Activated T-helper 1 cell treated with anti-CD3 and anti-CD28 coated beads, Interleukin-12 subunit alpha, Interleukin-12 subunit beta, Interleukin-2, Interleukin-4 antibody, amounts not matched to agents 30 ng/mL and 10 ng/mL and 1 ng/mL, durations not matched to agents 14 hours and 24 hours and 36 hours (primary cell): Measurements from ENCODE around the gene MYLK4. TPM values are rescaled to one million over a fixed set of nuclear protein-coding genes. Genes with fewer than 3 reads are reported as not detected.

ENCODE experiments used
- DNase-seq: peaks from one replicate; pipeline ENCODE4 v3.0.0; 2021; ENCODE audit warnings: low spot score
- H3K27ac Mint-ChIP-seq: one replicate; pipeline ENCODE4 v1.8.0; 2021; ENCODE audit warnings: mild to moderate bottlenecking, mixed read lengths
- H3K27me3 Mint-ChIP-seq: one replicate; pipeline ENCODE4 v1.8.0; 2022; ENCODE audit warnings: mild to moderate bottlenecking, moderate library complexity, mixed read lengths; ENCODE audit not compliant: insufficient read depth
- H3K36me3 Mint-ChIP-seq: one replicate; pipeline ENCODE4 v1.8.0; 2021; ENCODE audit warnings: low read depth, mixed read lengths
- H3K4me1 Mint-ChIP-seq: one replicate; pipeline ENCODE4 v1.8.0; 2021; ENCODE audit warnings: low read depth, mixed read lengths
- H3K4me3 Mint-ChIP-seq: one replicate; pipeline ENCODE4 v1.8.0; 2021; ENCODE audit warnings: mild to moderate bottlenecking, moderate library complexity, mixed read lengths
- H3K9me3 Mint-ChIP-seq: one replicate; pipeline ENCODE4 v1.8.0; 2021; ENCODE audit warnings: mixed read lengths
- intact Hi-C: fragments of 100-400 bp; cut with micrococcal nuclease; formaldehyde crosslinking; loops from one replicate; pipeline ENCODE4 v1.15.1; 2024
- total RNA-seq: library from RNA; stranded (reverse); gene quantifications from 2 replicates; pipeline ENCODE4 v1.2.3, GENCODE V29; 2022

Gene MYLK4
- total RNA-seq, 1 donor from 2014 or later: 0.10 TPM

DNA sequence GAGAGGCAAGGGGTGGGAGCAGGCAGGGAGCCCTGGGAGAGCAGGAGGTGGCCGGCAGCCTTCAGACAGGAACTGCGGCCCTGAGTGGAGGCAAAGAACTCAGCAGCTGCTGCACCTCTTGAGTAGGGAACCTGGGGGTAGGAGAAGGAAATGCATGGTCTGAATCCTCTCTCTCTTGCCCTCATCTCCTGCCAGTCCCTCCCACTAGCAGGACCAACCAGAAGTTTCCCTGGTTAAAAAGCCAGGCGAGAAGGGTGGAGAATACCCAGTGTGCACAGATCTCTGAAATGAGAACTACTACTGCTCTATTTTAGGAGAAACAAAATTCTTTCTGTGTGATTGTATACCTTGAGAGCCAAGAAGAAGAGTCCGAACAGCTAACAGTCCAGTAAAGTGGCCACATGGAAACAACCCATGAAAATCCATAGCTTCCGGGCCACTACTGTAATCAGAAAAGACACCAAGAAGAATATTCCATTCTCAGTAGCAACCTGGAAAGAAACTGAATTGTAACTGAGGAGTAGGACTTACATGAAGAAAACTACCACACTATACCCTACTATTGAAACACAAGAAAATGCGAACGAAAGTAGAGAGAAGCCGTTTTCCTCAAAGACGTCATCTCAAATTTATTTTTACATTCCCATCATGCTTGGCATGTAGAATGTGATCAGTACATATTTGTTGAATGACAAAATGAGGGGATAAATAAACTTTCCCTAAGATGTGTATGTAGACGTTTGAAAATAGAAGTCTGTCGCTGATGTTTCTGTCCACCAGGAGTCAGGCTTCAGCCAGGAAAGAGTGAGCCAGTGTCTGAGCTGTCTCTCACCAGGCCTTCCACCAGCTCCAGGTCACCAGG lies 40.1 kb upstream of the MYLK4 start:
- Mint-ChIP-seq H3K27ac (peak overlapping the region; percentile 88), H3K9me3 (no peaks in the 10 kb centered on the region), H3K4me3 (peak overlapping the region; percentile 21), H3K4me1 (peaks cover 38% of the 10 kb centered on the region), H3K27me3 (no peaks in the 10 kb centered on the region), H3K36me3 (peaks cover 16% of the 10 kb centered on the region)
- DNase-seq: peak; percentile 46
- intact Hi-C loops: loop anchor here (1.0 kb wide), 10 partner anchors 9 to 266 kb away; partner anchors contain the start of gene SERPINB1

- no peak overlapping the region for H3K27ac Mint-ChIP-seq
- DNase-seq: no peak
- peaks cover 32% of the 10 kb centered on the region for H3K36me3 Mint-ChIP-seq
- intact Hi-C loops: no loop called here
- H3K4me1 Mint-ChIP-seq: peaks cover 10% of the 10 kb centered on the region
- no peaks in the 10 kb centered on the region for H3K9me3 Mint-ChIP-seq
- no peaks in the 10 kb centered on the region for H3K27me3 Mint-ChIP-seq
- no peak overlapping the region for H3K4me3 Mint-ChIP-seq
Measured at GRCh38 chr6:2786269-2786668, 35.5 kb upstream of the MYLK4 start.

- no peak overlapping the region for H3K27ac Mint-ChIP-seq
- peaks cover 37% of the 10 kb centered on the region for H3K36me3 Mint-ChIP-seq
- no peaks in the 10 kb centered on the region for H3K9me3 Mint-ChIP-seq
- peaks cover 8% of the 10 kb centered on the region for H3K4me1 Mint-ChIP-seq
- no peaks in the 10 kb centered on the region for H3K27me3 Mint-ChIP-seq
- no peak overlapping the region for H3K4me3 Mint-ChIP-seq
- intact Hi-C loops: no loop called here
- no peak for DNase-seq
Measured at GRCh38 chr6:2784930-2785329, 34.2 kb upstream of the MYLK4 start.

- Mint-ChIP-seq H3K36me3 (peaks cover 43% of the 10 kb centered on the region), H3K9me3 (no peaks in the 10 kb centered on the region), H3K4me1 (peaks cover 8% of the 10 kb centered on the region), H3K27me3 (no peaks in the 10 kb centered on the region), H3K4me3 (no peak overlapping the region), H3K27ac (no peak overlapping the region)
- intact Hi-C loops: no loop called here
- no peak for DNase-seq
Measured at GRCh38 chr6:2784061-2784460, 33.3 kb upstream of the MYLK4 start.

DNA sequence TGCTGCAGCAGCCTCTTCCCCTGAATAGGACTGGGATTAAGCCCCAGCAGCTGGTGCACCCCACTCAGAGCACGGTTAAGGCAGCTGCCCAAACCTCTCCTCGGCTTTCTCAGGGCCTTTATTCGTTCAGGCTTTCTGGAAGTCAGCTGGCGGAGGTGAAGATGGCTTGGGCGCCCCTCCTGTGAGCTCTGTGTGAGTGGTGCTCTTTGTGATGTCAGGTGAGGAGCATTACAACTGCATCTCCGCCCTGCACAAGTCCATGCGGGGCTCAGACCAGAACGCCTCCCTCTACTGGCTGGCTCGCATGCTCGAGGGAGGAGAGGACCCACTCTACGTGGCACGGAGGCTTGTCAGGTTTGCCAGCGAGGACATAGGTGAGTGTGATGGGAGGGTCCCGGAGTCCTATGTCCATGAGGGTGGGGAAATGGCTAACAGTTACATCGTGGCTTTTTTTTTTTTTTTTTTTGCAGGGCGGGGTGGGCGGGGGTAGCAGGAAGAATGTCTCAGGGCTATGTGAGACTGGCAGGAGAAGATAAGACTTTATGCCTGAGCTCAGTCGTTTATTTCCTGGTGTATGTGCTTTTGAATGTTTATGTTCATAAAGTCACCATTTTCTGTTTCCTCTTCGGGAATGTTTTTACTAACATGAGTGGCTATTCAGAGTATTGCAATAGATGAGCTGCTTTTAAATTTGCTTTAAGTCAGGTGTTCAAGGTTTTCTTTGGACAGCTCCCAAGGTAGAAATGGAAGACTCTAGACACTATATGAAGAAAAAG lies 32.7 kb upstream of the MYLK4 start:
- intact Hi-C loops: no loop called here
- DNase-seq: no peak
- Mint-ChIP-seq H3K27ac (no peak overlapping the region), H3K36me3 (peaks cover 44% of the 10 kb centered on the region), H3K4me3 (no peak overlapping the region), H3K4me1 (peaks cover 8% of the 10 kb centered on the region), H3K9me3 (no peaks in the 10 kb centered on the region), H3K27me3 (no peaks in the 10 kb centered on the region)

DNA sequence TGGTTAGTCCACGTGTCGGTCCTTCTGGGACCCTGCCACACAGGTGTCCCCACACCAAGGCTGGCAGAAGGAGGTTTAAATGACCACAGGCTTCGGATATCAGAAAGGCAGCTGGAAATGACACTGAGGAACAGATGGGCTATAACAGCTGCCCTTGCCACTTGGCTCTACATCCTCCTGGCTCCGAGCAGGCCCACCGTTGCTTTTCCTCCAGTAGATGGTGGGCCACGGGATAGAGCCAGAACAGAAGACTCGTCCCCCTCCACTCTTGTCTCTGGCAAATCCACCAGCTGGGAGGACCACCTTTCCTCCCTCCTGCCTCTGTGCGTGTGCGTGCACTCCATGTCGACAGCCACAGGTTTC lies 32.1 kb upstream of the MYLK4 start:
- no peaks in the 10 kb centered on the region for H3K27me3 Mint-ChIP-seq
- H3K27ac Mint-ChIP-seq: no peak overlapping the region
- H3K4me3 Mint-ChIP-seq: no peak overlapping the region
- no peak for DNase-seq
- H3K9me3 Mint-ChIP-seq: no peaks in the 10 kb centered on the region
- intact Hi-C loops: no loop called here
- H3K36me3 Mint-ChIP-seq: peaks cover 42% of the 10 kb centered on the region
- H3K4me1 Mint-ChIP-seq: peaks cover 8% of the 10 kb centered on the region

DNA sequence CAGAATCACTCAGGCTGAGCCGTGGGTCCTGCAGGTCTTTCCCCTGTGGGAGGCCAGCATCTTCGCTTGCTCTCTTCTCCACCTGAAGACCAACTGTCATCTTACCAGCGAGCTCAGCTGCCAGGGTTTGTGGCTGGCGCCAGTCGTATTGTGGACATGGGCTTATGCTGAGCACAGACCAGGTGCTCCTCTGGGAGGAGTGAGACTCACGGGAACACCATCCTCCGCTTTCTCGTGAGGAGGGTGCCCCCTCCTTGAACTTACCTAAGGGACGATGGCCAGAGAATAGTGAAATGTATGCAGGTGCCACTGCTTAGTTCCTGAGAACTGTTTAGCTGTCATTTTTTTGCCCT lies 31.6 kb upstream of the MYLK4 start:
- no peaks in the 10 kb centered on the region for H3K9me3 Mint-ChIP-seq
- no peak for DNase-seq
- intact Hi-C loops: no loop called here
- no peak overlapping the region for H3K4me3 Mint-ChIP-seq
- peaks cover 12% of the 10 kb centered on the region for H3K4me1 Mint-ChIP-seq
- H3K27me3 Mint-ChIP-seq: no peaks in the 10 kb centered on the region
- H3K36me3 Mint-ChIP-seq: peaks cover 42% of the 10 kb centered on the region
- no peak overlapping the region for H3K27ac Mint-ChIP-seq

GRCh38 chr6:2781685-2782355 lies 31.1 kb upstream of the MYLK4 start:
- H3K27me3 Mint-ChIP-seq: no peaks in the 10 kb centered on the region
- no peak overlapping the region for H3K4me3 Mint-ChIP-seq
- intact Hi-C loops: no loop called here
- H3K36me3 Mint-ChIP-seq: peaks cover 38% of the 10 kb centered on the region
- no peaks in the 10 kb centered on the region for H3K9me3 Mint-ChIP-seq
- peaks cover 13% of the 10 kb centered on the region for H3K4me1 Mint-ChIP-seq
- DNase-seq: no peak
- H3K27ac Mint-ChIP-seq: no peak overlapping the region

- H3K36me3 Mint-ChIP-seq: peaks cover 35% of the 10 kb centered on the region
- H3K9me3 Mint-ChIP-seq: no peaks in the 10 kb centered on the region
- peaks cover 21% of the 10 kb centered on the region for H3K4me1 Mint-ChIP-seq
- intact Hi-C loops: no loop called here
- H3K27me3 Mint-ChIP-seq: no peaks in the 10 kb centered on the region
- H3K27ac Mint-ChIP-seq: no peak overlapping the region
- H3K4me3 Mint-ChIP-seq: no peak overlapping the region
- DNase-seq: no peak
Measured at GRCh38 chr6:2780102-2780737, 29.5 kb upstream of the MYLK4 start.

DNA sequence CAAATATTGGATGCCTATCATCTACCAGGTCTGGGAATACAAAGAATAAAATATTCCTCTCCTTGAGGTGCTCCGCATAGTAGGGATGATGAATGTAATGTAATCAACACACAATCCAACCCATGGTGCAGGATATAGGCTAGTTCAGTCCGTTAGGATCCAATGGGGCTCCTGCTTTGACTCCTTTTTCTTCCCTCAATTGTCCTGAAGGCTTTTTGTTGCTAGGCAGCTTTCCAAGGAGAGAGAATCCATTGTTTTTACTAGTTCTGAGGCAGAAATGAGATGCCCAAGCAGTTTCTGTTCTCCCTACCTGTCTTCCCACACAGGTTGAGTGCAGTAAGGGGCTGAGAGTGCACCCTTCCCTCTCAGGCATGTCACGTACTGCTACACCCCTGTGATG lies 26.5 kb upstream of the MYLK4 start:
- Mint-ChIP-seq H3K4me3 (no peak overlapping the region), H3K27ac (no peak overlapping the region), H3K9me3 (no peaks in the 10 kb centered on the region), H3K4me1 (peaks cover 39% of the 10 kb centered on the region), H3K27me3 (no peaks in the 10 kb centered on the region), H3K36me3 (peaks cover 36% of the 10 kb centered on the region)
- intact Hi-C loops: no loop called here
- DNase-seq: no peak

DNA sequence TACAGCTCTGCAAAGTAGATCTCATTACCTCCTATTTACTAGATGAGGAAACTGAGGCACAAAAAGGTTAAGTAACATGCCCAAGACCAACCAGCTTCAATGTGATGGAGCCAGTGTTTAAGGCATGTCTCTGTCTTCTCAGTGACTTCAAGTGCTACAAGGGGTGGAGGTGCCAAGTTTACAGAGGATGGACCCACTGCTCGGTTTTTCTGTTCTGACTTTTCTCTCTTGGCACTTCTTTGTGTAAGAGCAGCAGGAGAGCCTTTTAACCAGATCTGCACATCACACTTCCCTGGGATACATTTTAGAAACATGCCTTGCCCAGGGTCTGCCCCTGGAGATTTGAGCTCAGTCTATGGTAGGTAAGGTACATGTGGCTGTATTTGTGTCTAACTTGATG lies 24.3 kb upstream of the MYLK4 start:
- Mint-ChIP-seq H3K27me3 (no peaks in the 10 kb centered on the region), H3K36me3 (peaks cover 41% of the 10 kb centered on the region), H3K27ac (no peak overlapping the region), H3K9me3 (no peaks in the 10 kb centered on the region), H3K4me3 (no peak overlapping the region), H3K4me1 (peaks cover 47% of the 10 kb centered on the region)
- no peak for DNase-seq
- intact Hi-C loops: no loop called here

GRCh38 chr6:2773449-2773848 lies 22.7 kb upstream of the MYLK4 start:
- intact Hi-C loops: no loop called here
- Mint-ChIP-seq H3K4me3 (no peak overlapping the region), H3K4me1 (peaks cover 60% of the 10 kb centered on the region), H3K27me3 (no peaks in the 10 kb centered on the region), H3K9me3 (no peaks in the 10 kb centered on the region), H3K36me3 (peaks cover 39% of the 10 kb centered on the region), H3K27ac (no peak overlapping the region)
- no peak for DNase-seq
